Liver (tissue), 3 donors: ENCODE measurements around the gene CHRNE.

ENCODE experiments used
- ATF3 ChIP-seq: IDR thresholded peaks from 2 replicates; pipeline ENCODE4 v1.6.1; 2016; ENCODE audit warnings: antibody characterized with exemption
- CTCF ChIP-seq: fragments of 150-350 bp; IDR thresholded peaks from 2 replicates; pipeline ENCODE4 v1.5.1; 2017; ENCODE audit warnings: improper control_type of control experiment, low read depth, low read length; ENCODE audit not compliant: missing input control
- MAX ChIP-seq: IDR thresholded peaks from 2 replicates; pipeline ENCODE4 v1.6.1; 2016; ENCODE audit warnings: antibody characterized with exemption
- RXRA ChIP-seq, 2 donors: IDR thresholded peaks; 2 replicates each; pipeline ENCODE4 v1.6.1; 2017 to 2018; ENCODE audit warnings: antibody characterized with exemption in 2 of 2, mild to moderate bottlenecking in 1 of 2
- SP1 ChIP-seq: IDR thresholded peaks from 2 replicates; pipeline ENCODE4 v1.6.1; 2018; ENCODE audit warnings: antibody characterized with exemption, mild to moderate bottlenecking
- TAF1 ChIP-seq: conservative IDR thresholded peaks from 2 replicates; pipeline ENCODE4 v1.6.1; 2016; ENCODE audit warnings: antibody characterized with exemption, mild to moderate bottlenecking
- YY1 ChIP-seq: IDR thresholded peaks from 2 replicates; pipeline ENCODE4 v1.6.1; 2016; ENCODE audit warnings: antibody characterized with exemption, mild to moderate bottlenecking
- ZBTB33 ChIP-seq: IDR thresholded peaks from 2 replicates; pipeline ENCODE4 v1.6.1; 2016; ENCODE audit warnings: antibody characterized with exemption
- donor health status: healthy.
- donor health status: healthy.

GRCh38 chr17:4858882-4859260 lies 44.0 kb downstream of the CHRNE start:
- no peak for TF ChIP-seq CTCF
- no peak for TF ChIP-seq TAF1
- TF ChIP-seq RXRA (IDR thresholded peaks at IDR 0.05): no peak
- no peak for TF ChIP-seq YY1
- TF ChIP-seq SP1: no peak
- TF ChIP-seq ATF3: no peak
- TF ChIP-seq MAX: no peak
- no peak for TF ChIP-seq ZBTB33
